DMS53 treated with DMSO at 0.1 percent for 48 hours (cell line): Measurements from ENCODE around the gene CEP63.

Experiments used
- DNase-seq: peaks from one replicate; lab custom pipeline; 2025; ENCODE audit not compliant: unreplicated experiment; lab: John Stamatoyannopoulos, UW

The CEP63 gene

GRCh38 chr3:134485718-134486576 is at the start of gene CEP63, which contains the start of gene ANAPC13:
Gene CEP63 (plus strand): TSS chr3:134486057. CDS start chr3:134495321, 9,264 bp downstream.
Gene ANAPC13 (minus strand): TSS chr3:134485985. CDS start chr3:134482904, 3,081 bp downstream.
- peak; percentile 81 for DNase-seq

DNA sequence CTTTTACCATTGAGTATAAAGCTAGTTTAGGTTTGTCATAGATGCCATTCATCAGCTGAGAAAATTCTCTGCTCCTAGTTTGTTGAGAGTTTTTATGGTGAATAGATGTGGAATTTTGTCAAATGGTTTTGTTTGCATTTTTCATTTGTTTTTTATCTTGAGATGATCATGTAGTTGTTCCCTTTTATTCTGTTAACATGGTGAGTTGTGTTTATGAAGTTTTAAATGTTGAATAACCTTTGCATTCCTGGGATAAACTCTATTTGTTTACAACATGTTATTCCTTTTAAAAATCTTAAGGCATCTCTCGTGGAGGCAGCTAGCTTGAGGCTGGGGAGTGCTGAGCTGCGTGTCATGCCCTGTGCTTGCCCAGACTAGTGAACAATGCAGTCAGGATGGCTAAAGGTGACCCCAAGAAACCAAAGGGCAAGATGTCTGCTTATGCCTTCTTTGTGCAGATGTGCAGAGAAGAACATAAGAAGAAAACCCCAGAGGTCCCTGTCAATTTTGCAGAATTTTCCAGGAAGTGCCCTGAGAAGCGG is 48.6 kb upstream of the CEP63 start:
- no peak for DNase-seq

DNA sequence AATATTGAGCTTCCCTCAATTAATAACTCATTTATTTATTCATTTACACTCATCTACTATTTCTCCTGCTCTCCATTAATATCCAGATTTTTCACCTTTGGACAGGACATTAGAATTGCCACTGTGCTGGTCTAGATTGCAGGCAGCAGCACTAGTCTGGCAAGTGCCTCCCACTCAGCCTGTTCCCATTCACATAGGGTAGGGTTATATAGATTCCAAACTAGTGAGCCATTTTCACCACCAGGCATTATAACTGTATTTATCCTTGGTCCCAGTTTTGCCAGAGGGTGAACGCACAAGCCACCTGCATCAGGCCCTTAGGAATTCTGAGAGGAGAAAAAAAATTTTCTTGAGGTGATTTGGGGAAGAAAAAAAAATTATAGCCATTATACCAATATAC is 44.5 kb upstream of the CEP63 start:
- no peak for DNase-seq

DNA sequence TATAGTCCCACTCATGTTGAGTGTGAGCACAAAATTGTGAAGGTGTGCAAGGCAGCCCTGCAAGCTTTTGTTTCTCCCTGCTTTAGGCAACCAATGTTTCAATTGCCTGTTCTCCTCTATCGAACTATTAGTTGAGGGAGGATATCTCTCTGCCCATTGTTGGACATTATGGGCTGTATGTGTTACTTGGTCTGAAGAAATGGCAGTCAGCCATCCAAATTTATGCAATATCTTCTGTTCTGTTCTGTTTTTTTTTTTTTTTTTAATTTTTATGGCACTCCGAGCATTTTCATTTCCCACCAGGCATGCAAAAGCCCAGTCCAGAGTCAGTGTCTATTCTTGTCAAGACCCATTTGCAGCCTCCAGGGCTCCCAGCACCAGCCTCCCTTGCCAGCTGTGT is 44.0 kb upstream of the CEP63 start:
- no peak for DNase-seq

DNA sequence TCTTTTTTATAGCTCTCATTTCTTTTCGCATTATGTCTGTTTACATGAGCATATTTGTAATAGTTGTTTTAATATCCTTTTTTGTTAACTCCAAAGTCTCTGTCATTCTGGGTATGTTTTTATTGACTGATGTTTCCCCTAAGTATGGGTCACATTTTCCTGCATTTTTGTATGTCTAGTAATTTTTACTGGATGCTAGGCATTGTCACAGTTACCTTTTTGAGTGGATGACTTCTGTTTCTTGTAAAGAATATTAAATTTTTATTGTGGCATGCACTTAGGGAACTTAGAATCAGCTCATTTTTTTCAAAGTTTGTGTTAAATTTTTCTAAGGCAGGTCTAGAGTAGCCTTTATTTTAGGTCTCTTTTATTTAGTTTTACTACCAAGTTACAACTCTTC is 40.8 kb upstream of the CEP63 start:
- DNase-seq, result no peak

DNA sequence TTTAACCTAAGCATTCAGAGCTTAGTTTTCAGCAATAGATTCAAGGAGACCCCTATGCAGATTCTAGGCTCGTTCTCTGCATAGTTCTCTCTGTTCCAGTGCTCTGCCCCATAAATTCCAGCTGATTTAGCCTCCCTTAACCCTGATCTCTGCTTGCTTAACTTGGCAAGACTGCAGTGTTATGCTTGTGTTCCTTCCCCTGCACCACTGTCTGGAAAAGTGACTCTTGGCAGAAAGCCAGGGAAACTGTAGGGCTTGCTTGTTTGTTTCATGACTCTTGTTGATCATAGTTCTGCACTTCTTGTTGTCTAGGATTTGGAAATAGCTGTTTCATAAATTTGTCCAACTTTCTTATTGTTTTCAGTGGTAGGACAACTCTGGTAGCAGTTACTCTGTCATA is 40.2 kb upstream of the CEP63 start:
- DNase-seq, result no peak

DNA sequence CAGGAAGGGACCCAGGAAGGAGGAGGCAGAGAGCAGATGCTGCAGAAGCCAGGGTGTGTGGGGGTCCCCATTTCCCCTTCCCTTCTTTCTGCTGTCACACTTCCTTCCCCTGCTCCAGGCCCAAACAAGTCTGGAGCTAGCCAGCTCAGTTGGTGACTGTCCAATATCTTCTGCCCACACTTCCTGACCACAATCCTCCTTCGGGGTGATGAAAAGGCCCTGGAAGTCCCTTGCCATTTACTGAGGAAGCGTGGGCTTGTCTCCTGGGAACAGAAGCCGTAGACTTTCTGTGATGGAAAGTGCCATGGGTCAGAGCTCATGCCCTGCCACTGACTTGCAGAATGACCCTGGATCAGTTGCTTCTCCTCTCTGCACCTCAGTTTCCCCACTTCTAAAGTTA is 39.1 kb upstream of the CEP63 start:
- DNase-seq, result no peak

- DNase-seq, result no peak
These were observed 38.5 kb upstream of the CEP63 start for GRCh38 chr3:134447351-134447750.

DNA sequence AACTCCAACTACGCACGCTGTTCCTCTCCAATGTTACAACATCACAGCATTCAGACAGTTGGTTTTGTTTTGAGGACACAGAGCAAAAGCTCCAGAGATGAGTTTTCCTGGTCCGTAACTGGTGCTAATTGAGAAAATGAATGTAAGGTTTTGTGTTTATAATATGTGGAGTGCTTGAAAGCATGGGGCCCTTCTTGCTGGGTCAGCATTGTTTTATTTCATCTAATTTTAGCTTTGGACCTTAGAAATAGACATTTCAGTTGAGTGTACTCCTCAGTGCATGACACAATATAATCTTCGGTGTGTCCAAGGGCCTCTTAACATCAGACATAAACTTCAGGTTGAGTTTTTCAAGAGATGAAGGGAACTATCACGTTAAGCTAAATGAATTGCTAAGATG is 37.2 kb upstream of the CEP63 start:
- no peak for DNase-seq

GRCh38 chr3:134449277-134449676 is 36.6 kb upstream of the CEP63 start:
- peak; percentile 55 for DNase-seq

GRCh38 chr3:134449951-134450350 is 35.9 kb upstream of the CEP63 start:
- DNase-seq, result no peak

GRCh38 chr3:134453631-134454030 is 32.2 kb upstream of the CEP63 start:
- no peak for DNase-seq

GRCh38 chr3:134457376-134458074 is 28.3 kb upstream of the CEP63 start:
- DNase-seq, result no peak

GRCh38 chr3:134458406-134458945 is 27.4 kb upstream of the CEP63 start:
- DNase-seq, result no peak

DNA sequence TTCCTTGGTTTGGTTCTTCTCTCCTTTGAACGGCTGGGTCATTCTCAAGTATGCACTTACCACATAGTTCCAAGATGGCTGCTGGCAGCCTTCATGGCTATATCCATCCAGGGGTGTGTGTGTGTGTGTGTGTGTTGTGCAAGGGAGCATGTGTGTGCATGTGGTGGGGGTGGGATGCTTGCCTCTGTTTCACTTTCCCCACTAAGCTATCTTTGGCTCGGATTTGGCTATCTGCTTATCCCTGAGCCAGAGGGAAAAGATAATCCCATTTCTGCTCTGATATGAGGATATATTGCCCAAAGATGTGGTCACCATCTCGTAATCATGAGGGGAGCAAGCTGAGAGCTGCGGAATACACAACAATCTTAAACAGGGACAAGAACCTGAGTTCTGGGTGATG is 26.3 kb upstream of the CEP63 start:
- no peak for DNase-seq

DNA sequence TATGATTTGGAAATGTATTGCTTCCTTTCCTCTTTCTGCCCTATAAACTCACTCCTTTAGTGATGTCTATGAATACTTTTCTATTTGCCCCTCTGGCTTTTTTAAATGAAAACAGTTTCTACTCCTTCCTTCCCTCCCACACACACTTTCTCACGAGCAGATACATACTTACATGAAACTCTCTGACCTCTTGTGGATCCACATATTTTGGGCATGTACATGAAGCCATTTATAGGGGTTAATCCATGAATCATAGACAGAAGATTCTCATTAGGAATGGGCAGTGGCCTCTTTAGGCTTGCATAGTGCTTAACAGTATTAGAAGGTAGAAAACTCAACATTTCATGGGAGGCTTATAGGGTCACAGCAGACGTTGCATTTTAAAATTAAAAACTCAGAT is 24.9 kb upstream of the CEP63 start:
- no peak for DNase-seq

GRCh38 chr3:134462331-134462941 is 23.4 kb upstream of the CEP63 start:
- no peak for DNase-seq

GRCh38 chr3:134463676-134464063 is 22.2 kb upstream of the CEP63 start:
- no peak for DNase-seq

DNA sequence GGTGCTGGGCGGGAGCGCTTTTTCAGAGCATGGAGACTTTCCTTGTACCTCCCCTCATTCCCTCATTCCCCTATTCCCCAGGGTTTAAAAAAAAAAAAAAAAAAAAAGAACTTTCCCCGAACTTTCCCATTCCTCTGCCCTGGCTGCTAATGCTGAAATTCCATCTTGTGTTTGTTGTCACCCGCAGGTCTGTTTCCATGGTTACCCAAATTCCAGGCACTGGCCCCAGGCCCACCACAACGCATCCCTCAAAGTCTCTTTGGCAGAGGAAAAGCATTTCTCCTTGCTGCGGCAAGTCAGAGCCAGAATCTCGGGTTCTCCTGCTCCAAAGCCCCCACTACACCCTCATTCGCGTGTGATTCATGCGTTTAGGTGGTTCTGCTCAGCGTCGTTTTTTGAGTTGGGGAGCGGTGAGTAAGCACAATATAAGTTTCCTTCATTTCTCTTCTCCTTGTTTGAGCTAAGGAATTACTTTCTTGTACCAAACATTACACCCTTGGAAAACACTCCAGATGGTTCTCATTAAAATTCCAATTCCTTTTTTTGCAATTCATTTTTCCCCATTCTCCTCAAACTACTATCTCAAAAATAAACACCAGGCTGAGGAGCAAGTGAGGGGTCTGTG is 21.7 kb upstream of the CEP63 start:
- no peak for DNase-seq

GRCh38 chr3:134464689-134465365 is 21.0 kb upstream of the CEP63 start:
- DNase-seq, result no peak
